GM23248 (cell line): ENCODE data around the gene ZNF575.

ENCODE experiments used
- EZH2 ChIP-seq: fragments of 200-600 bp; sonication (generic); IDR thresholded peaks from 2 replicates; pipeline ENCODE4 v1.6.1; 2018; ENCODE audit warnings: antibody characterized with exemption, mild to moderate bottlenecking; ENCODE audit not compliant: insufficient read depth, poor library complexity, severe bottlenecking
- EZH2phosphoT487 ChIP-seq: fragments of 200-600 bp; sonication (generic); IDR thresholded peaks from 2 replicates; pipeline ENCODE4 v1.6.1; 2018; ENCODE audit warnings: antibody characterized with exemption, moderate library complexity, mild to moderate bottlenecking, low read depth; ENCODE audit not compliant: insufficient read depth

GRCh38 chr19:43581467-43581866, 48.5 kb downstream of the ZNF575 start:
- TF ChIP-seq EZH2 (no peak), EZH2phosphoT487 (no peak)
